ENCODE measurements around the gene PGLYRP3.

Gene PGLYRP3

GRCh38 chr1:153251988-153252387, 60.8 kb downstream of the PGLYRP3 start:
- no peak for DNase-seq

- no peak for DNase-seq
These were observed 61.2 kb downstream of the PGLYRP3 start for GRCh38 chr1:153251562-153251961.

- DNase-seq: no peak
These were observed 61.7 kb downstream of the PGLYRP3 start for GRCh38 chr1:153251087-153251486.

DNA sequence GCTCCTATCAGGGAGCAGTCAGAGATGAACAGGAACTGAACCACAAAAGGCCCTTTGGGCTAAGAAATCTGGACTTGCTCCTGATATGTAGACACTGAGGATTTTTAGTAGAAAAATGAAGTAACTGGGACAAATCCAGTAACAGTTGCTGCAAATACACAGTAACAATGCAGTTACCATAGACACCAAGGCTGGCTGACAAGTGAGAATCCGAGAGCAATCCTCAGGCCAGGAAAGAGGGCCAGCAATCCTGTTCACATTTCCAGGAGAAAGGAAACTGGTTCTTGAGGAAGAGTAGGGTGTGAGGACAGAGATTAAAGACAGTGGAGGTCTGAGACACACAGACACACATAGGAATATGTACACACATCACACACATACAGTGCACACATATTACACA, 62.6 kb downstream of the PGLYRP3 start:
- DNase-seq: no peak

GRCh38 chr1:153248176-153248879, 64.4 kb downstream of the PGLYRP3 start:
- no peak for DNase-seq

Measured in stimulated activated CD4-positive, alpha-beta T cell treated with anti-CD3 and anti-CD28 coated beads, Interleukin-4, amount 100 ng/mL, for 1 hour (primary cell).